Mesodermal cell (in vitro differentiated cells): ENCODE measurements around the gene HAX1.
"Not testable (repeated sequence)": the region's sequence is repeated elsewhere in the genome, so short reads cannot be mapped to it uniquely, and the experiment has no call there.

ENCODE experiments used
- H3K27ac ChIP-seq: 2 replicates; pipeline ENCODE4 v1.7.0; 2013; ENCODE audit warnings: mild to moderate bottlenecking, low read depth, low read length, moderate library complexity; ENCODE audit not compliant: severe bottlenecking
- H3K36me3 ChIP-seq: 2 replicates; pipeline ENCODE4 v1.7.1; 2013; ENCODE audit warnings: mild to moderate bottlenecking, low read length, moderate library complexity; ENCODE audit not compliant: control insufficient read depth, insufficient read depth
- H3K4me1 ChIP-seq: one replicate; pipeline ENCODE4 v1.7.1; 2013; ENCODE audit warnings: mild to moderate bottlenecking, low read length; ENCODE audit not compliant: insufficient read depth, control insufficient read depth, poor library complexity, severe bottlenecking
- H3K4me3 ChIP-seq: 2 replicates; pipeline ENCODE4 v1.7.0; 2013; ENCODE audit warnings: low read length, control low read depth, mild to moderate bottlenecking; ENCODE audit not compliant: insufficient read depth, poor library complexity, severe bottlenecking; ENCODE audit errors: extremely low read depth
- H3K9me3 ChIP-seq: 2 replicates; pipeline ENCODE4 v1.7.1; 2013; ENCODE audit warnings: mild to moderate bottlenecking, low read length, moderate library complexity; ENCODE audit not compliant: control insufficient read depth
- WGBS, 2 experiments: methylation state at CpG; one replicate each; pipeline ENCODE4 v1.1.5; 2013; ENCODE audit warnings: missing lambda C conversion rate in 2 of 2; ENCODE audit not compliant: insufficient coverage in 2 of 2; 5-methylcytosine and 5-hydroxymethylcytosine counted together

HAX1 gene

DNA sequence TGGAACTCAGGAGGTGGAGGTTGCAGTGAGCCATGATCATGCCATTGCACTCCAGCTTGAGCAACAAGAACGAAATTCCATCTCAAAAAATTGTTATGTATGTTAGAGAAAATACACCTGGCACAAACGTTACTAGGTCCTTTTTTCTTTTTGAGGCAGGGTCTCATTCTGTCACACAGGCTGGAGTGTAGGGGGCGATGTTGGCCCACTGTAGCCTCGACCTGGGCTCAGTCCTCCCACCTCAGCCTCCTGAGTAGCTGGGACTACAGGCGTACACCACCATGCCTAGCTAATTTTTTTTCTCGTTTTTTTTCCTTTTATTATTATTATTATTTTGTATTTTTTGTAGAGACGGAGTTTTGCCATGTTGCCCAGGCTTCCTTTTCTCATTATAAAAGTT is 4.4 kb downstream of the HAX1 start:
- no peaks in the 10 kb centered on the region for H3K9me3 ChIP-seq
- peaks cover 4% of the 10 kb centered on the region for H3K4me1 ChIP-seq
- peaks cover 21% of the 10 kb centered on the region for H3K36me3 ChIP-seq
- H3K4me3 ChIP-seq, result no peak overlapping the region
- WGBS, 2 experiments, result 90 to 100% methylated on average over 1 to 2 of the region's 7 CpGs
- no peak overlapping the region for H3K27ac ChIP-seq

DNA sequence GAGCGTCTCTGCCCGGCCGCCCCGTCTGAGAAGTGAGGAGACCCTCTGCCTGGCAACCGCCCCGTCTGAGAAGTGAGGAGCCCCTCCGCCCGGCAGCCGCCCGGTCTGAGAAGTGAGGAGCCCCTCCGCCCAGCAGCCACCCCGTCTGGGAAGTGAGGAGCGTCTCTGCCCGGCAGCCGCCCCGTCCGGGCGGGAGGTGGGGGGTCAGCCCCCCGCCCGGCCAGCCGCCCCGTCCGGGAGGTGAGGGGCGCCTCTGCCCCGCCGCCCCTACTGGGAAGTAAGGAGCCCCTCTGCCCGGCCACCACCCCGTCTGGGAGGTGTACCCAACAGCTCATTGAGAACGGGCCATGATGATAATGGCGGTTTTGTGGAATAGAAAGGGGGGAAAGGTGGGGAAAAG is 15.2 kb downstream of the HAX1 start:
- not testable (repeated sequence) for H3K4me1 ChIP-seq, H3K27ac ChIP-seq, H3K4me3 ChIP-seq, H3K36me3 ChIP-seq, H3K9me3 ChIP-seq
- no CpG with 5 or more reads among the region's 30 CpGs for WGBS, 2 experiments

DNA sequence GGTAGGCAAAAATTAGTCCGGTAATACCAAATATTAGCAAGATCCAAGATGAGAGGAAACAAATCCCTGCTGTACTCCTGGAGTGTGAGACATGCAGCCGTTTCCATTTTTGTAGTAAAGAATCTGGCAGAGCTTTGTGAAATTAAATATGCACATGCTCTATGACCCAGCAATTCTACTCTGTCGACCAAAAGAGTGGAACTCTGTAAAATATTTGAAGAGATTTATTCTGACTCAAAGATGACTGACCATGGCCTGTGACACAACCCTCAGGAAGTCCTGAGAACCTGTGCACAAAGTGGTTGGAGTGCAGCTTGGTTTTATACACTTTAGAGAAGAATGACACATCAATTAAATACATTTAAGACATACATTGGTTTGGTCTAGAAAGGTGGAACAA is 16.2 kb downstream of the HAX1 start:
- Histone ChIP-seq H3K27ac (no peak overlapping the region), H3K4me3 (no peak overlapping the region), H3K4me1 (no peaks in the 10 kb centered on the region), H3K9me3 (no peaks in the 10 kb centered on the region), H3K36me3 (no peaks in the 10 kb centered on the region)
- whole genome bisulfite sequencing, 2 experiments, result 89 to 100% methylated on average over 1 of the region's 3 CpGs

DNA sequence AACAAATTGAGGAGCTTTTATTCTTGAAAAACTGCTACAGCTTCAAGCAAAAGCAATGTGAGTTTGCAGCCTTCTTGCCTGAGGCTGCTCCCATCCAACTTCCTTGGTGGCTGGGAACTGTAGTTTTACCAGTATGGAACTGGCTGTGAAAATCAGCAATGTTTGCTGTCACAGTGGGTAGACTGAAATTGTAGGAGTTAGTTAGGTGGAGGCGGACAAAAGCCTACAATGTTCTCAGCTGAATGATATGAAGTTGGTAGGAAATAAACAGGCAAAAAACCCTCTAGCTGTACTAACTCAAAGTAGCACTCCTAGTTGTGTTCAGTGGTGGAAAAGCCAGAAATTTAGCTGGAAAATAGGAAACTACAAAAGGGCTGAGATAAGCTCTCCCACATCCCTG is 18.5 kb downstream of the HAX1 start:
- 100% methylated on average over 1 of the region's 1 CpG; no CpG with 5 or more reads in 1 of the 2 experiments for WGBS, 2 experiments
- no peaks in the 10 kb centered on the region for H3K4me1 ChIP-seq
- no peaks in the 10 kb centered on the region for H3K36me3 ChIP-seq
- H3K27ac ChIP-seq, result no peak overlapping the region
- H3K4me3 ChIP-seq, result no peak overlapping the region
- peaks cover 8% of the 10 kb centered on the region for H3K9me3 ChIP-seq

DNA sequence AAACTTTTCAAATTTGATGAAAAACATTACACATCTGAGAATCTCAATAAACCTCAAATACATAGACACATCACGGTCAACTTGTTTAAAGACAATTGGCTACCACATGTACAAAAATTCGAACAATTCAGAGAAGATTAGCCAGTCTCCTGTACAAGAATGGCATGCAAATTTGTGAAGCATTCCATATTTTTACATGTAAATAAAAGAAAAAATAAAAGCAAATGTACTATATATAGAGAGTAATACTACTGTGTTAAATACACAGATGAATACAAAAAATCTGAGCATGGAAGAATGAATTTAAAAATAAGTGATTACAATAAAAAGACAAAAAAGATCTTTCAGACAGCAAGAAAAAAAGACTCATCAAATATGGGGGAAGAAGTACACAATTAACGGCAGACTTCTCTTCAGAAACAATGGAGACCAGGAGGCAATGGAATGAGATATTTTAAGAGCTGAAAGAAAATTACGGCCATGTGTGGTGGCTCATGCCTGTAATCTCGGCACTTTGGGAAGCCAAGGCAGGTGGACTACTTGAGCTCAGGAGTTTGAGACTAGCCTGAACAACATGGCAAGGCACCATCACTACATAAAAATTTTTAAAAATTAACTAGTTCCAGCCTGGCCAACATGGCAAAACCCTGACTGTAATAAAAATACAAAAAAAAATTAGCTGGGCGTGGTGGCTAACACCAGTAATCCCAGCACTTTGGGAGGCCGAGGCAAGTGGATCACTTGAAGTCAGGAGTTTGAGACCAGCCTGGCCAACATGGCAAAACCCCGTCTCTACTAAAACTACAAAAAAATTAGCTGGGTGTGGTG is 23.2 kb downstream of the HAX1 start:
- Histone ChIP-seq H3K36me3 (no peaks in the 10 kb centered on the region), H3K4me3 (no peak overlapping the region), H3K4me1 (no peaks in the 10 kb centered on the region), H3K9me3 (peaks cover 8% of the 10 kb centered on the region), H3K27ac (no peak overlapping the region)
- WGBS, 2 experiments, result 66 to 87% methylated on average over 7 of the region's 8 CpGs

DNA sequence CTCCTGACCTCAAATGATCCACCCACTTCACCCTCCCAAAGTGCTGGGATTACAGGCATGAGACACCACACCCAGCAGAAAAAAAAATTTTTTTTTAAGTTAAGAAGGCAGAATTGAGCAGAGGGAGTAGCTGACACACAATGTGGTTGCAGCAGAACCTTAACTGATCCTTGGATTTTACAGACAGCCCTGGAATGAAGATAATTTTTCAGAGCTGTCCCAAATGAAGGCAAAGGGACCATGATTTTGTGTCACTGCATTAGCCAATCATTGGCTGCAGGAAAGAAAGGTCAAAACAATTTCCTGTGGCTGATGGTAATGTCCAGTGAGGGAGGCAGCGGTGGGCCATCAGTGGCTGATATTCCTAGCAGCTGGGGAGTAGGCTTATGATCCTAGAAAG is 29.2 kb downstream of the HAX1 start:
- no peaks in the 10 kb centered on the region for H3K36me3 ChIP-seq
- 100% methylated on average over 1 of the region's 1 CpG for WGBS, 2 experiments
- no peaks in the 10 kb centered on the region for H3K4me1 ChIP-seq
- no peak overlapping the region for H3K4me3 ChIP-seq
- H3K27ac ChIP-seq, result no peak overlapping the region
- H3K9me3 ChIP-seq, result no peaks in the 10 kb centered on the region

DNA sequence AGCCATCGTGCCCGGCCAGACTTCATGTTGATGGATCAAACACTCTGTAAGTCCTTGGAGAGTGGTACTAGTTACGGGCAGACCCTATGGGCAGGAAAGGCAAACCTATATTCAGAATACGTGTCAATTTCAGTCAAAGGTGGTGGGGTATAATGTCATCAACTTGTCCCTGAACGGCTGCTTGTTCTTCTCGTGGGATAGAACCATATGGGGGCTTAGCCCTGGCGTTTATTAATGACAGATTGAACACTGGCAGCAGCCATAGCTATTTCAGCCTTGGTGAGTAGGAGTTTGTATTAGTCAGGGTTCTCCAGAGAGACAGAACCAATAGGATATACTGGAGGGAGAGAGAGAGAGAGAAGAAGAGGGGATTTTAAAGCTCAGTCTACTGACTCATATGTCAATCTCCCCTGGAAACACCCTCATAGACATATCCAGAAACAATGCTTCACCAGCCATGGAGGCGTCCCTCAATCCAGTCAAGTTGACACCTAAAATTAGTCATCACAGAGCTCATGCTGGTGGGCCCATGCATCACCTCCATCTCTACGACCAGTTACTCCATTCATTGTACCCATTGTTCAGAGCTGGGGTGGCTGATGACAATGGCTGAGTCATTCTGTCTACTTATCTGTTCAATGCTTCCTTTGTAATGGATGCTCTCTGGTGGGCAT is 32.4 kb downstream of the HAX1 start:
- no peak overlapping the region for H3K4me3 ChIP-seq
- WGBS, 2 experiments, result 90 to 91% methylated on average over 6 to 9 of the region's 9 CpGs
- no peaks in the 10 kb centered on the region for H3K4me1 ChIP-seq
- no peaks in the 10 kb centered on the region for H3K36me3 ChIP-seq
- H3K9me3 ChIP-seq, result peaks cover 4% of the 10 kb centered on the region
- no peak overlapping the region for H3K27ac ChIP-seq

DNA sequence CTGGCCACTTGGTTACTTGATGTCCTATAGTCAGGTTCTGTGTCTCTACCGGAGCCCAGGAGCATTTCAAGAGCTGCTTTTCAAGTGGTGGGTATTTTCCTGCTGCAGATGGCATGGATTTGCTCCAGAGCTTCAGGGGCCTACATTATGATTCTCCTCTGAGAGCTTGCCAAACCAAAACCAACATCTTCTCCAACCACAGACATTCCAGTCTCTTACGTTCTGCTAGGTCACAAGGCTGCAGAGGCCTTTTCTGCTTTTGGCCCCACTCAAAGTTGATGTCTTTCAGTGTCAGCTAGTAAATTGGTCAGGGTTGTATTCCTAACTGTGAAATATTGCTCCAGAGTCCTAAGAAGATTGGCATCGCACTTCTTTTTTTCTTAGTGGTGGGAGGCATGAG is 33.7 kb downstream of the HAX1 start:
- Histone ChIP-seq H3K4me1 (no peaks in the 10 kb centered on the region), H3K36me3 (no peaks in the 10 kb centered on the region), H3K27ac (no peak overlapping the region), H3K4me3 (no peak overlapping the region), H3K9me3 (peaks cover 4% of the 10 kb centered on the region)
- WGBS, 2 experiments, result 83 to 100% methylated on average over 1 to 2 of the region's 3 CpGs

DNA sequence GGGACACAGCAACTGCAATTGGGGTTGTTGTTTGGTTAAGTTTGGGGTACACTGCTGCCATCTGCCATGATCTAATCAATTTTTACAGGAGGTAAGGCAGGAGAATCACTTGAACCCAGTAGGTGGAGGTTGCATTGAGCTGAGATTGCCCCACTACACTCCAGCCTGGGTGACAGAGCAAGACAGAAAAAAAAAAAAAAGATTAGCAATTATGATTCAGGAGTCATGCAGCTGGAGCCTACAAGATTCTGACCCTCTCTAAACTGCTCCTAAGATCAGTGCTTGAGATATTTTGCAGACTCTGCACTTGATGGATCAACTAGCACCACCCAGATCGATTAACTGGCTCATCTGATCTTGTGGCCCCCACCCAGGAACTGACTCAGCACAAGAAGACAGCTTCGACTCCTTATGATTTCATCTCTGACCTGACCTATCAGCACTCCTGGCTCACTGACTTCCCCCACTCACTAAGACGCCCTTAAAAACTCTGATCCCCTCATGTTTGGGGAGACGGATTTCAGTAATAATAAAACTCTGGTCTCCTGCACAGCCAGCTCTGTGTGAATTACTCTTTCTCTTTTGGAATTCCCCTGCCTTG is 35.3 kb downstream of the HAX1 start:
- not testable (repeated sequence) for H3K9me3 ChIP-seq, H3K36me3 ChIP-seq, H3K4me3 ChIP-seq, H3K27ac ChIP-seq, H3K4me1 ChIP-seq
- 70 to 83% methylated on average over 4 of the region's 4 CpGs for WGBS, 2 experiments

DNA sequence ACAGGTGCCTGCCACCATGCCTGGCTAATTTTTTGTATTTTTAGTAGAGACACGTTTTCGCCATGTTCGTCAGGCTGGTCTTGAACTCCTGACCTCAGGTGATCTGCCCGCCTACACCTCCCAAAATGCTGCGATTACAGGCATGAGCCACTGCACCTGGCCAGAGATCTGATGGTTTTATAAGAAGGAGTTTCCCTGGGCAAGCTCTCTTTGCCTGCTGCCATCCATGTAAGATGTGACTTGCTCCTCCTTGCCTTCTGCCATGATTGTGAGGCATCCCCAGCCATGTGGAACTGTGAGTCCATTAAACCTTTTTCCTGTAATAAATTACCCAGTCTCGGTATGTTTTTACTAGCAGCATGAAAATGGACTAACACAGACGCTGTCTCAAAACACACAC is 36.7 kb downstream of the HAX1 start:
- not testable (repeated sequence) for H3K27ac ChIP-seq, H3K36me3 ChIP-seq, H3K4me1 ChIP-seq, H3K9me3 ChIP-seq, H3K4me3 ChIP-seq
- WGBS, 2 experiments, result 85 to 91% methylated on average over 5 to 6 of the region's 7 CpGs
